Measurements from ENCODE around the gene FBXO10.

The FBXO10 gene

DNA sequence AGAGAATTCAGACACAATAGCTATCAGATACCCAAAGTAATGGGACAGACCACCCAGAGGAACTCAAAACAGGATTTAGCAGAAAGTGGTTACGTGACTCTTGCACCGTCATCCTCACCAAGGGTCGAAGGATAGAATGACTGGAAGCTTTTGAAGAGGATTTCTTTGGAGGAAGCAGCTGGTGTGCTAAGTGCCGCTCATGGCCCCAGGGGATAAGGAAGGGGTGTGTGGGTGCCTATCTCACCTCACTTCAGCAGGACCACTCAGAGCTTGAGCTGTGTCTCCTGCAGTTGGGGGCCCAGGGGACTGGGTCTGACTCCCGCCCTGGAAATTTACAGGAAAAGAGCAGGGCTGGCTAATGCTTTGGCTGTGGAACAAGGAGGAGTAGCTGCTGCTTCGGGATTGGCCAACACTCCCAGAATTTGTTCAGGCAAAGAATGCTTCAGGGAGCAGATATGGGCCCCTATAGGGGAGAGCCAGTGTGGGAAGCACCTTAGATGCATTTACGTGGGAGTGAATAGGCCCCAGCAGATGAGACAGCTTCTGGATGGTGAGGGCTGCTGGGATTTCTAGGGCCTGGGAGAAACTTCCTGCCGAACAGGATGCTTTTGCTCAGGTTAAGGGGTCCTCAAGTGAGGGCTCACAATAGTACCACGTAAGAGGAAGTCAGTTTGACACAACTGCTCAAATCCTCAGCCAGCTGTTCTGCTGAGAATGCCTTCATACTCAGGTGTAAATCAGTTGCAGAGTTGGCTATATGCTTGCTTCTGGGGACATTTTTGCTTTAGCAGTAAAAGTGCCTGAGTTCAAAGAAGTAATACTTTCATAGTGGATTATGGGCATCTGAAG, 45.3 kb upstream of the FBXO10 start:
- H3K9me2 ChIP-seq (replicated peaks; ENCODE audit: low read depth, low read length), result no peaks in the 10 kb centered on the region
- no peak overlapping the region for H3K4me2 ChIP-seq (ENCODE audit: low read depth, low read length, poor library complexity, severe bottlenecking)
- H3F3A ChIP-seq (ENCODE audit: low read depth), result no peaks in the 10 kb centered on the region
- H4K20me1 ChIP-seq (ENCODE audit: insufficient read depth, low read length, poor library complexity, severe bottlenecking), result no peaks in the 10 kb centered on the region
- no peaks in the 10 kb centered on the region for H3K9me3 ChIP-seq (ENCODE audit: insufficient read depth, low read depth, low read length)
- H3K4me3 ChIP-seq (ENCODE audit: low read length, poor library complexity, severe bottlenecking), result no peak overlapping the region
- H3K27me3 ChIP-seq (ENCODE audit: insufficient read depth, low read length, poor library complexity, severe bottlenecking), result no peaks in the 10 kb centered on the region
- TF ChIP-seq, protein P1, sequence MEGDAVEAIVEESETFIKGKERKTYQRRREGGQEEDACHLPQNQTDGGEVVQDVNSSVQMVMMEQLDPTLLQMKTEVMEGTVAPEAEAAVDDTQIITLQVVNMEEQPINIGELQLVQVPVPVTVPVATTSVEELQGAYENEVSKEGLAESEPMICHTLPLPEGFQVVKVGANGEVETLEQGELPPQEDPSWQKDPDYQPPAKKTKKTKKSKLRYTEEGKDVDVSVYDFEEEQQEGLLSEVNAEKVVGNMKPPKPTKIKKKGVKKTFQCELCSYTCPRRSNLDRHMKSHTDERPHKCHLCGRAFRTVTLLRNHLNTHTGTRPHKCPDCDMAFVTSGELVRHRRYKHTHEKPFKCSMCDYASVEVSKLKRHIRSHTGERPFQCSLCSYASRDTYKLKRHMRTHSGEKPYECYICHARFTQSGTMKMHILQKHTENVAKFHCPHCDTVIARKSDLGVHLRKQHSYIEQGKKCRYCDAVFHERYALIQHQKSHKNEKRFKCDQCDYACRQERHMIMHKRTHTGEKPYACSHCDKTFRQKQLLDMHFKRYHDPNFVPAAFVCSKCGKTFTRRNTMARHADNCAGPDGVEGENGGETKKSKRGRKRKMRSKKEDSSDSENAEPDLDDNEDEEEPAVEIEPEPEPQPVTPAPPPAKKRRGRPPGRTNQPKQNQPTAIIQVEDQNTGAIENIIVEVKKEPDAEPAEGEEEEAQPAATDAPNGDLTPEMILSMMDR (conservative IDR thresholded peaks at IDR 0.05; ENCODE audit: low read length), result no peak
- no peak for TF ChIP-seq EZH2phosphoT487 (IDR thresholded peaks at IDR 0.05; ENCODE audit: borderline replicate concordance)
- H3K4me1 ChIP-seq (ENCODE audit: insufficient read depth, low read length, poor library complexity, severe bottlenecking), result peaks cover 5% of the 10 kb centered on the region
- H3K9ac ChIP-seq (ENCODE audit: low read depth, low read length, poor library complexity, severe bottlenecking), result no peak overlapping the region
- no peak overlapping the region for H2AFZ ChIP-seq (ENCODE audit: low read length)
- no peaks in the 10 kb centered on the region for H3K36me3 ChIP-seq (ENCODE audit: insufficient read depth, low read length)
- no peaks in the 10 kb centered on the region for H3K79me2 ChIP-seq (ENCODE audit: insufficient read depth, low read length)

DNA sequence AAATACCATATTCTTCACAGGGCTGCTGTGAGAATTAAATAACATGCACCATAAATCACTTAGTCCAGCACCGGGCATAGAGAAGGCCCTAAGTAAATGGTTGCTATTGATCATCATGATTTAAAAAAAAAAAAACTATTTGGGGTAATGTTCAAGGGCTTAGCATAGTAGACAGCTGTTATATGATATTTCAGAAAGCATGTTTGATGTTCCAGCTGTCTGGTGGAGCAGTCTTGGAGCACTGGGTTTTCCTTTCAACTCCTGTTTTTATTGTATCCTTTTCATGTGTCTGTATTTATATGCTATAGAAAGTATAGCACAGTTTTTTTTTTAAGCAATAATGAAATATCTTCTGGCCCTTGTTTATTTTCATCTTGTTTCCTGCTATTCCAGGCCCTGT, 44.2 kb upstream of the FBXO10 start:
- Histone ChIP-seq H3K79me2 (ENCODE audit: insufficient read depth, low read length) (no peaks in the 10 kb centered on the region), H3K9ac (ENCODE audit: low read depth, low read length, poor library complexity, severe bottlenecking) (no peak overlapping the region), H3K4me2 (ENCODE audit: low read depth, low read length, poor library complexity, severe bottlenecking) (no peak overlapping the region), H3F3A (ENCODE audit: low read depth) (no peaks in the 10 kb centered on the region), H3K36me3 (ENCODE audit: insufficient read depth, low read length) (no peaks in the 10 kb centered on the region), H3K9me3 (ENCODE audit: insufficient read depth, low read depth, low read length) (no peaks in the 10 kb centered on the region), H3K9me2 (replicated peaks; ENCODE audit: low read depth, low read length) (no peaks in the 10 kb centered on the region), H2AFZ (ENCODE audit: low read length) (no peak overlapping the region), H3K27me3 (ENCODE audit: insufficient read depth, low read length, poor library complexity, severe bottlenecking) (no peaks in the 10 kb centered on the region), H4K20me1 (ENCODE audit: insufficient read depth, low read length, poor library complexity, severe bottlenecking) (no peaks in the 10 kb centered on the region), H3K4me3 (ENCODE audit: low read length, poor library complexity, severe bottlenecking) (no peak overlapping the region), H3K4me1 (ENCODE audit: insufficient read depth, low read length, poor library complexity, severe bottlenecking) (peaks cover 5% of the 10 kb centered on the region)
- no peak for TF ChIP-seq EZH2phosphoT487 (IDR thresholded peaks at IDR 0.05; ENCODE audit: borderline replicate concordance)
- TF ChIP-seq, protein P1 (conservative IDR thresholded peaks at IDR 0.05; ENCODE audit: low read length), result no peak

DNA sequence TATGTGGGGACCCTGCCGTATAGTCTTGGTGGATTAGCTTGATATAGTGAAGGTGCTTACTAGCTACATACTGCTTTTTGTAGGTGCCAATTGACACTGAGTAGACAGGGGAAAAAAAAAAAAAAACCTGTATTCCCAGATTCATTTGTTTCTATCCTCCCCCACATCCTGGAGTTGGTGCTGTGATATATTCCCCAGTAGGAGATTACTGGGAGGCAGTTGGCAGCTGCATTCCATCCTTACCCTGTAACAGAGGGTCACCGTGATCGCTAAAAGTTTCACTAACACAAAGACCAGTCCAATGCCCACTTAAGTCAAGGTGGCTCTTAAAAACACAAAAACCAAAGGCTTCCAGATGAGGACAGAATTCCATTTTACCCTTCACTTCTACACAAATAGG, 43.6 kb upstream of the FBXO10 start:
- Histone ChIP-seq H4K20me1 (ENCODE audit: insufficient read depth, low read length, poor library complexity, severe bottlenecking) (no peaks in the 10 kb centered on the region), H3K36me3 (ENCODE audit: insufficient read depth, low read length) (no peaks in the 10 kb centered on the region), H3K4me3 (ENCODE audit: low read length, poor library complexity, severe bottlenecking) (no peak overlapping the region), H3K4me2 (ENCODE audit: low read depth, low read length, poor library complexity, severe bottlenecking) (no peak overlapping the region), H3K79me2 (ENCODE audit: insufficient read depth, low read length) (no peaks in the 10 kb centered on the region), H2AFZ (ENCODE audit: low read length) (no peak overlapping the region), H3K9ac (ENCODE audit: low read depth, low read length, poor library complexity, severe bottlenecking) (no peak overlapping the region), H3K27me3 (ENCODE audit: insufficient read depth, low read length, poor library complexity, severe bottlenecking) (no peaks in the 10 kb centered on the region), H3K9me2 (replicated peaks; ENCODE audit: low read depth, low read length) (no peaks in the 10 kb centered on the region), H3K9me3 (ENCODE audit: insufficient read depth, low read depth, low read length) (no peaks in the 10 kb centered on the region), H3K4me1 (ENCODE audit: insufficient read depth, low read length, poor library complexity, severe bottlenecking) (peaks cover 5% of the 10 kb centered on the region), H3F3A (ENCODE audit: low read depth) (no peaks in the 10 kb centered on the region)
- TF ChIP-seq, protein P1 (conservative IDR thresholded peaks at IDR 0.05; ENCODE audit: low read length), result no peak
- TF ChIP-seq EZH2phosphoT487 (IDR thresholded peaks at IDR 0.05; ENCODE audit: borderline replicate concordance), result no peak
